Measurements from ENCODE around the gene NXPE3. TPM values are rescaled to one million over a fixed set of nuclear protein-coding genes. Genes with fewer than 3 reads are reported as not detected.
A peak's percentile ranks its signal among the peaks of the same experiment; 100 is the strongest.

Gene NXPE3
- total RNA-seq, 4 donors from 2014 or later = 31.5 to 52.0 (median 44.5) TPM

GRCh38 chr3:101851072-101851770 is 72.2 kb downstream of the NXPE3 start:
- no peaks in the 10 kb centered on the region for H3K27me3 ChIP-seq
- peak overlapping the region; percentile 83 to 96 (median 94) for H3K27ac ChIP-seq
- H3K36me3 ChIP-seq = peaks cover 9 to 46% of the 10 kb centered on the region in 2 donors
- ATAC-seq = no peak
- in situ Hi-C loops (cut with MboI; ENCODE audit: low sequenced_read_pairs in 4 of 4) = no loop called here
- DNase-seq = no peak
- H3K4me1 ChIP-seq = peaks cover 6% of the 10 kb centered on the region in 2 donors
- peak in 1 of 2 donors; percentile 5 for TF ChIP-seq POLR2A (IDR thresholded peaks at IDR 0.05)
- no peak for TF ChIP-seq CTCF (IDR thresholded peaks at IDR 0.05 in 4 of 5, conservative IDR thresholded peaks at IDR 0.05 in 1 of 5)
- intact Hi-C loops (cut with DNase I; ENCODE audit: low total_unique reads) = loop anchor here (2.0 kb wide), 1 partner anchor 280 kb away; no protein-coding TSS in a partner anchor
- peak overlapping the region; percentile 73 to 89 (median 85) for H3K4me3 ChIP-seq
- H3K9me3 ChIP-seq = no peaks in the 10 kb centered on the region

- no peaks in the 10 kb centered on the region for H3K9me3 ChIP-seq
- H3K36me3 ChIP-seq = peaks cover 9 to 54% of the 10 kb centered on the region in 2 donors
- in situ Hi-C loops (cut with MboI; ENCODE audit: low sequenced_read_pairs in 4 of 4) = no loop called here
- ATAC-seq (no peak), DNase-seq (no peak)
- no peaks in the 10 kb centered on the region for H3K27me3 ChIP-seq
- H3K27ac ChIP-seq = peak overlapping the region in 3 of 4 donors; percentile 36 to 96 (median 83)
- intact Hi-C loops (cut with DNase I; ENCODE audit: low total_unique reads) = loop anchor here (2.0 kb wide), 1 partner anchor 279 kb away; no protein-coding TSS in a partner anchor
- H3K4me3 ChIP-seq = peak overlapping the region; percentile 73 to 89 (median 85)
- TF ChIP-seq CTCF (IDR thresholded peaks at IDR 0.05 in 4 of 5, conservative IDR thresholded peaks at IDR 0.05 in 1 of 5) = no peak
- TF ChIP-seq POLR2A (IDR thresholded peaks at IDR 0.05) = no peak
- H3K4me1 ChIP-seq = peaks cover 6% of the 10 kb centered on the region in 2 donors
Measured at GRCh38 chr3:101851850-101852714, 73.1 kb downstream of the NXPE3 start.

GRCh38 chr3:101852983-101853840 is 74.2 kb downstream of the NXPE3 start:
- intact Hi-C loops (cut with DNase I; ENCODE audit: low total_unique reads) = no loop called here
- peaks cover 6% of the 10 kb centered on the region in 2 donors for H3K4me1 ChIP-seq
- no peak overlapping the region for H3K27ac ChIP-seq
- no peak overlapping the region for H3K4me3 ChIP-seq
- H3K36me3 ChIP-seq = peaks cover 9 to 66% of the 10 kb centered on the region in 2 donors
- no peak for DNase-seq
- in situ Hi-C loops (cut with MboI; ENCODE audit: low sequenced_read_pairs in 4 of 4) = no loop called here
- no peaks in the 10 kb centered on the region for H3K27me3 ChIP-seq
- no peak for ATAC-seq
- no peaks in the 10 kb centered on the region for H3K9me3 ChIP-seq
- TF ChIP-seq POLR2A (IDR thresholded peaks at IDR 0.05) (no peak), CTCF (IDR thresholded peaks at IDR 0.05 in 4 of 5, conservative IDR thresholded peaks at IDR 0.05 in 1 of 5) (no peak)

- in situ Hi-C loops (cut with MboI; ENCODE audit: low sequenced_read_pairs in 4 of 4) = no loop called here
- TF ChIP-seq CTCF (IDR thresholded peaks at IDR 0.05 in 4 of 5, conservative IDR thresholded peaks at IDR 0.05 in 1 of 5) (no peak), POLR2A (IDR thresholded peaks at IDR 0.05) (no peak)
- Histone ChIP-seq H3K27me3 (no peaks in the 10 kb centered on the region), H3K36me3 (peaks cover 9 to 73% of the 10 kb centered on the region in 2 donors), H3K27ac (no peak overlapping the region), H3K4me1 (peaks cover 6% of the 10 kb centered on the region in 2 donors), H3K4me3 (no peak overlapping the region), H3K9me3 (no peaks in the 10 kb centered on the region)
- intact Hi-C loops (cut with DNase I; ENCODE audit: low total_unique reads) = no loop called here
- DNase-seq = no peak
- no peak for ATAC-seq
Measured at GRCh38 chr3:101853982-101854381, 75.0 kb downstream of the NXPE3 start.

Data from gastrocnemius medialis (tissue), 4 donors.